Tongue (tissue), 2 donors: ENCODE results near the gene DERL3. TPM values are rescaled to one million over a fixed set of nuclear protein-coding genes. Genes with fewer than 3 reads are reported as not detected.
"Not testable (repeated sequence)": the region's sequence is repeated elsewhere in the genome, so short reads cannot be mapped to it uniquely, and the experiment has no call there.

Source experiments
- DNase-seq: peaks from one replicate; pipeline ENCODE4 v3.0.0-alpha.2; 2015
- total RNA-seq: library from RNA; depleted of rRNA; stranded (reverse); fragments of >200 nt; gene quantifications from one replicate; pipeline ENCODE4 v1.2.3, GENCODE V29; 2014

The DERL3 gene
- total RNA-seq: 0.10 TPM

- DNase-seq: peak; percentile 98
Observed at GRCh38 chr22:23838681-23839468, at the start of gene DERL3. Gene DERL3, minus strand, starts transcription at chr22:23839006. Its CDS starts 19 bp downstream, at chr22:23838987.

- DNase-seq: no peak
Observed at GRCh38 chr22:23884140-23884539, 45.3 kb upstream of the DERL3 start.

DNA sequence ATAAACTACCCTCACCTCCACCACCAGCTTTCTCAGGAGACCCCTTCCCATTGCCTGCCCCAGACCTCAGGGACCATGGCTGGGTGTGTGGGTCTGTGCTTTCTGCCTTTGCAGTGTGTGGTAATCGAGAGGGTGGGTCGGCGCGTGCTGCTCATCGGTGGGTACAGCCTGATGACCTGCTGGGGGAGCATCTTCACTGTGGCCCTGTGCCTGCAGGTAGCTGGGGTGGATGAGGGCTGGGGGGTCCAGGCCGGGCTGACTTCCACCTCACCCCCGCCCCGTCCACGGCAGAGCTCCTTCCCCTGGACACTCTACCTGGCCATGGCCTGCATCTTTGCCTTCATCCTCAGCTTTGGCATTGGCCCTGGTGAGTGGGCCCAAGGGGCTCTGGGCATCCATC, 44.9 kb upstream of the DERL3 start:
- no peak for DNase-seq

- no peak for DNase-seq
Observed at GRCh38 chr22:23882370-23882769, 43.6 kb upstream of the DERL3 start.

- no peak for DNase-seq
Observed at GRCh38 chr22:23878219-23878618, 39.4 kb upstream of the DERL3 start.

- DNase-seq: no peak
Observed at GRCh38 chr22:23877566-23877965, 38.8 kb upstream of the DERL3 start.

DNA sequence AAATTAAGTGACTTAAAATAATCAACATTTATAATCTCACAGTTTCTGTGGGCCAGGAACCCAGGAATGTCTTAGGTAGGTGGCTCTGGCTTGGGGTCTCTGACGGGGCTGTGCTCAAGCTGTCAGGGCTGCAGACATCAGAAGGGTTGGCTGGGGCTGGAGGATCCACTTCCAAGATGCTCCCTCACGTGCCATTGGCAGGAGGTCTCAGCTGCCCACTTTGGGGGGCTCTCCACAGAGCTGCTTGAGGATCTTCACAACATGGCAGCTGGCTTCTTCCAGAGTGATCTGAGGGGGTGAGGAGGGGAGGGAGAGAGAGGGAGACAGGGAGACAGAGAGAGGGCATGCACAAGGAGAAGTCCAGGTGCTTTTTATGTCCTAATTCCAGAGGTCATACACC, 37.0 kb upstream of the DERL3 start:
- no peak for DNase-seq

DNA sequence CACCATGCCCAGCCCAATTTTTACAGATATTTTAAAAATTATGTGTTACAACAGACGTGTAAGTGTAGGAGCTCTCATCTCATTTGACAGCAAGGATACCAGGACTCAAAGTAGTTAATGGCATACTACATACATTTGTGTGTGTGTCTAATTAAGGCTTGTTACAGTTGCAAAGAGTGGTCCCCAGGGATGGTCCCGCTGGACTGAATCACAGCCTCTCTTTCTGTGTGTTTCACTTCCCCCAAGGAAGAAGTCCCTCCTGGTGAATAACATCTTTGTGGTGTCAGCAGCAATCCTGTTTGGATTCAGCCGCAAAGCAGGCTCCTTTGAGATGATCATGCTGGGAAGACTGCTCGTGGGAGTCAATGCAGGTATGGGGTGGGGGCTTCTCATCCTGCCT, 36.1 kb upstream of the DERL3 start:
- DNase-seq: no peak

DNA sequence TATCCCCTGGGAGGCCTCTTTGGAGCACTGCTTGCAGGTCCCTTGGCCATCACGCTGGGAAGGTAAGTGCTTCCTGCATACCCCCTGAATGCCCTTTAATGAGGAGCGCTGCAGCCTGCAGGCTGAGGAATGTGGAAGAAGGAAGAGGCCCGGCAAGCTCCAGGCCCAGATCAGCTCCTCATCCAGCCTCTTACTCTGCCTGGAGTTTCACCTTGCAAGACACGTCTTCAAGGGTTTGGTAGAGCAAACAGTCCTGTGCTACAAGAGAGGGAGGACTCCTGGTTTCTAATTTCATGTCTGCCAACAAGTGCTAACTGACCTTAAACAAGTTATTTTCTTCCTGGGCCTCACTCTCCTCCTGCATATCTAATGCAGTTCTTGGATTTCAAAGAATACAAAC, 29.8 kb upstream of the DERL3 start:
- no peak for DNase-seq

GRCh38 chr22:23864499-23865154, 25.8 kb upstream of the DERL3 start:
- DNase-seq: not testable (repeated sequence)

- peak; percentile 47 for DNase-seq
Observed at GRCh38 chr22:23862103-23862502, 23.3 kb upstream of the DERL3 start.

DNA sequence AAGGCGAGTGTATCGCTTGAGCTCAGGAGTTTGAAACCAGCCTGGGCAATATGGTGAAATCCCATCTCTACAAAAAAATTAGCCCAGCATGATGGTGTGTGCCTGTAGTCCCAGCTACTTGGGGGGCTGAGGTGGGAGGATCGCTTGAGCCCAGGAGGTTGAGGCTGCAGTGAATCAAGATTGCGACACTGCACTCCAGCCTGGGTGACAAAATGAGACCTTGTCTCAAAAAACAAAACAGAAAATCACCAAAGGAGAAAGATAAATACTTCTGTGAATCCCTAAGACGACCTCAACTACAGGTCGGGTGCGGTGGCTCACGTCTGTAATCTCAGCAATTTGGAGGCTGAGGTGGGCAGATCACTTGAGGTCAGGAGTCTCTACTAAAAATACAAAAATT, 21.4 kb upstream of the DERL3 start:
- not testable (repeated sequence) for DNase-seq

DNA sequence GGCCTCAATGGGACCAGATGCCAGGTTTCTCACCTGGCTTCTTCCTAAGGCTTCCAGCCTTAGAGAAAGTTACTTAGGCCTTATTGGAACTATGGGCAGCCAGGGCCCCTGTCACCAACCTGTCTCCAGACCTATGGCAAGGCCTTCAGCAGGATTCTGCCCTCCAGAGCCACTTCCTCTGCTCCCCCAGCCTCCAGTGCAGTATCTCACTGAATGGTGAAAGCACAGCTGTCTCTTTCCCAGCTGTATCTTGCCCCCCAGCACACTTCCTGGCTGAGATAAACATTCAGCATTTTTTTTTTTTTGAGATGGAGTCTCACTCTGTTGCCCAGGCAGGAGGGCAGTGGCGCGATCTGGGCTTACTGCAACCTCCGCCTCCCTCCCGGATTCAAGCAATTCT, 20.4 kb upstream of the DERL3 start:
- DNase-seq: no peak

DNA sequence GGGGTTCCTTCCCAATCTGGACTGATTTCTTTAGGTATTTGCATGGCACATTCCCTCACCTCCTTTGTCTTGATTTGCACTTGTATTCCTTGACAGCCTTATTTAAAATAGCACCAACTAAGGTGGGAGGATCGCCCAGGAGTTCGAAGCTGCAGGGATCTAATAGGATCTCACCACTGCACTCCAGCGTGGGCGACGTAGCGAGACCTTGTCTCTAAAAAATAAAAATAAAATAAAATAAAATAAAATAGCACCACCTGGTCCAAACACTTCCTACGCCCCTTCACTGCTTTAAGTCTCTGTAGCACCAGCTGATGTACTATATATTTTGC, 19.6 kb upstream of the DERL3 start:
- no peak for DNase-seq

DNA sequence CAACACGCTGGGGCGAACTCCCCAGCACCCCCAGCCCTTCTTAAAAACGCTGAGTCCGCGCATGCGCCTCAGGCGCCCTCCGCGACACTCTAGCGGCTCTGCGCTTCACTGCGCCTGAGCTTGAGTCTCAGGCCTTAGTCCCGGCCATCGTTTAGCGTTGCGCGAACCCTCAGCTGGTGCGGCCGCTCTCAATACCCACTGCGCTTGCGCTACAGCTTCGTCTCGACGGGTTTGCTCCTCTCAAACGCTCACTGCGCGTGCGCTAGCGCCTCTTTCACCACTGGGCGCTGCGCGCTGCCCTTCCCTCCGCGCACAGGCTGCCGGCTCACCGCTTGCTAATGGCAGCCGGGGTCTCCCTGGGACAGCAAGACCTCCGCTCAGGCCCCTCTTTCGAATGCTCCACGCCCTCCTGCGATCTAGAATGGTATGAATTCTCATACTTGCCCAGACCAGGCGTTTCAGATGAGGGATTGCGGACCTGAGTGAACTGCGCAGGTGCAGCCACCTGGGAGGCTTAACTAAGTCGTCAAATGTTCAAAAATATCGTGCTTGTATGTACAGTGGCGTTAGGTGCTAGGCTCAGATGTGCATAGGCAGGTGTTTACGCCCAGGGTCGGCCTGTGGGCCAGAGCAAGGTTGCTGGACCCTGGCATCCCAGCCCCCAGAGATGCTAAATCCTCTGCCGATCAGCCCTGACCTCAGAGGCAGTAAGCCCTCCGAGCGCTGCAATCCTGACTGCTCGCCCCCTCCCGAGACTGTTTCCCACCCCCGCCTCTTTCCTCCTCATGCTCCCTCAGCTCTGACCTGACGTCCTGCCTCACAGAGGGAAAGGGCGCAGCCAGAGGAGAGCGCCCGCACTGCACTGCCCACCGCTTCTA, 19.0 kb upstream of the DERL3 start, which contains the start of gene SLC2A11:
SLC2A11 (plus strand) TSS at position 270 of the 878 bp plus-strand sequence; CDS start at position 395, 125 bp downstream.
- DNase-seq: peak; percentile 99

DNA sequence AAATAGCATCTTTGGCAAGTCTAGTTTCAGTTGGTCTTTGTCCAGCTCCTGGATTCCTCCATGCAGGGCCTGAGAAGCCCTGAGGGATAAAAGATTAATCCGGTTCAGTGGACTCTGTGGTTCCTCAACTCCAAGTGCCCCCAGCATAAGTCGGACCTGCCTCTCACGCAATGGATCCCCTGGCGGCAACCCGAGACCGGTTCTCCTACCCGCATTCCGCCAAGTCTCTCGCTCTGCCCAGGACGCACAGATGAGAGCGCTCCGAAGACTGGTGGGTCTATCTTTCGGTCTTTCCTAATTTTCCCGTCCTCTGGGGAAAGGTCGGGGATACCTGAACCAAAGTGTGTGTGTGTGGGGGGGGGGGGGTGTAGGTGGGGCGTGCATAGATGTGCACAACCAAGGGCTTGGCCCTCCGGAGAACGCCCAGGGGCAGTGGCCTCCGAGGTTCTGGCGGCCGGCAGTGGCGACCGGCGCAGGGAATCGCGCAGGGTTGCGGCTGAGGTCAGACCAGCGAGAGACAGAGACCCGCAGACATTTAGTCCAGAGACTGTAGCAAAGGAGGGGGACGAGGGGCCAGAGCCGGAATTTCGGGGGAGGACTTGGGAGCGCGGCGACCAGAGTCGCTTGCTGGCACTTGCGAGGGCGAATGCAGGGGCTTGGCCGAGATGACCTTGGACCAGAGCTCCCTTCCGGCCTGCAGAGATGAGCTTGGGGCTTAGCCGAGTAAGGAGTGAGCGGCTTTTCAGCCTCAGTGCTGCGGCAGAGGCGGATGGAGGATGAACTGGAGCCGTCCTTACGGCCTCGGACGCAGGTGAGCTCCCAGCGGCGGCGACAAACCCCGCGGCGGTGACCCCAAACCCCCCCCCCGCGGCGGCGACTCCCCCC, 18.2 kb upstream of the DERL3 start:
- peak; percentile 42 for DNase-seq

GRCh38 chr22:23850136-23850611, 11.4 kb upstream of the DERL3 start:
- DNase-seq: no peak

- peak; percentile 86 for DNase-seq
Observed at GRCh38 chr22:23849009-23850006, 10.5 kb upstream of the DERL3 start.

DNA sequence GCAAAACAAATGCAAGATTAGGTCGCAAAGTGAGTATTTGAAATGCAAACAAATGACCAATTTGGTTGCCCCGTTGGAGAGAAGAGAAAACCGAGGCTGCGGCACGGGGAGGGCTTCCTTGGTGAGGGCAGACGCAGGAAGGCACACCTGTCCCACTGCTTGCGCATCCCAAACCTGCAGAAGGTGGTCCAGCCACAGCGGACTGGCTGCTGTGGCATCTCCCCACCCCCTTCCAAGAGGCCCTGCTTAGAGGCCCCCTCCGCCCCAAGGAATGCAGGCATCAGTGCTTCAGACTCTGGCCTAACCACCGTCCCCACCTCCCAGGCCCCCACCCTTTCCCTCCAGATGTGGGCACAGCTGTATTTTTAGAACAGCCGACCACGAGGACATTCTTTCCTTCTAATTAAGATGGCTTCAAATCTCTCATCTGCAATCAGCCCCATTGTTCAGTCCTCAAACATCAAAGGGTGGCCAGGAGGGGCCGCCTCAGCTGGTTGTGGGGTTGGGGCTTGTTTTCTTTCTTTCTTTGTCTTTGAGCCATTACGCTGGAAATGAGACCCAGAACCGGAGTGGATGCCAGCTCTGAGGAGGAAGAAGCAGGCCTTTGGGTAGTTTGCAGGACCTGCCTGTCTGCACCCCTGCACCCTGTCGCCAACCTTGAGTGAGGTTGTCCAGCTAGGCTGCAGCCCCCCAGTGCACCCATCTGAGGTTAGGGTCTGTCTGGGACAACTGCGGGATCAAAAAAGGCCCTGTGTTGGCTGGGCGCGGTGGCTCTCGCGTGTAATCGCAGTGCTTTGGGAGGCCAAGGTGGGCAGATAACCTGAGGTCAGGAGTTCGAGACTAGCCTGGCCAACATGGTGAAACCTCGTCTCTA, 9.4 kb upstream of the DERL3 start:
- no peak for DNase-seq
